NCI-H345 (cell line): ENCODE results near the gene PYCR2.

Experiments used
- DNase-seq: peaks from one replicate; lab custom pipeline; 2025; lab: John Stamatoyannopoulos, UW

PYCR2 gene

GRCh38 chr1:225876900-225877510 lies 47.0 kb downstream of the PYCR2 start:
- DNase-seq: no peak

DNA sequence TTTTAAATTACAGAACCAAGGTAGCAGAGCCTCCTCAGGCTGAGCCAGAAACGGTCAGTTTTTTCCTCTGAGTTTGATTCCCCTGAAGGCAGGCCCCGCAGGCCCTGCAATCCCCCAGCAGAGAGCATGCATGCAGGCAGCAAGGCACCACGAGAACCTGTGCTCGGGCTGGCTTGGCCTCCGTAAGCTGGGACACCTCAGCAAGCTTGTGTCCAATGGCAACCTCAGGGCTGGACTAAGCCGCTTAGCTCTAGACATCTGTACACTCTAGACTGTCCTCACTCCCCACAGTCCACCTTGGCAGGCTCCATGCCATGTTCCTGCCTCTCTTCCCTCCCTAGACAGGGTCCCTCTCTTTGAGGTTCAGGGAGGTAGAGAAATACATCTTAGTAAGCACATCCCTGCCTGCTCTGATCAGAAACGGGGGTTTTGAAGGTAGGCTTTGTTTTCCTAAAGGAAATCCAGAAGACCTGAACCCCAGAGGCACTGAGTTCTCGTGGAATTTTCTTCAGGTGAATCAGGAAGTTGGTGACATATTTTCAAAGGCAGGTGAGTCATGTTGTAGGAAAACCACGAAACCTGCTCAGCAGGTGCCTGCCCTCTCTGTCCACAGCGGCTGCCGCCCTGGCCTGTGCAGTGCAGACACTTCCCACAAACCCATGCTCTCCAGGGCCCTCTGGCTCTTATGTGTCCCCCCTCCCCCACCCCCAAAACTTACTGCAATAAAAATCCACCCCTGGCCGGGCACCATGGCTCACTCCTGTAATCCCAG lies 48.8 kb downstream of the PYCR2 start:
- no peak for DNase-seq

GRCh38 chr1:225874431-225874830 lies 49.6 kb downstream of the PYCR2 start:
- no peak for DNase-seq

DNA sequence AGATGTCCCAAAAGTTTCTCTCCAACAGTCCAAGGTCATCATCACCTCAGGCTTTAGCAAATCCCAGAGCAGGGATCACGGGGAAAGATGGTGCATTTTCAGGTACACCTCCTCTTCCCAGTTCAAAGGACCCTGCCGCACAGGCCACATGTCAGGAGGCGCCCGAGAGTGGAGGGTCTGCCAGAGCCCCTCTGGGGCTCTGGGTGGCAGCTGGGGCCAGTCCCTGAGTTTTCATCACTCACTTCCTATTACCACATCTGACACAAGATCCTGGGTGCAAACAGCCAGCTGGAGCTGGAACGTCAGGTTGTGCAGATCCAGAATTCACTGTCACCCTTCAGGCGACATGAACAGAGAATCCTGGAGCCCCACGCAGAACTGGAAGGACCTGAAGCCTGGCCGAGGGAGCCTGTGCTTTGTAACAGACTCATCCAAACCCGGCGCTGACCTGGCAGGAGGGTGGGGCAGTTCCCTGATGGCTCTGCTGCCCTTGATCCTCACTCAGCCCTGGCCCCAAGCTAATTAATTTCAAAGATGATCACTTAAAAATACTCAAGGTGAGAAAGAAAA lies 50.7 kb downstream of the PYCR2 start:
- DNase-seq: no peak

DNA sequence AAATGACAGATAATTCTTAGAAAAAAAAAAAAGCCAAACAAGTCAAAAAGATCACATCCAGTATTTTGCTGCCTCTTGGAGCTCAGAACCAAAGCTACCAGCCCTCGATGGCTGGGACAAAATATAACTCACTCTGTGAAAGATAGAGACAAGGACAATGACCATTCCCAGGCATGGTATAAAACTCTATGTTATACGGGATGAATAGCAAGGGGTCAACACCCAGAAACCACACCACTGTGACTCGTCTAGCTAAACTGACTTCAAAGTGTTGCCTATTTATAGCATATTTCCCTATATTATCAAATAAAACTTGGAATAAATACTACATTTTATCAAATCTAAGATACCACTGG lies 52.0 kb downstream of the PYCR2 start:
- DNase-seq: no peak

DNA sequence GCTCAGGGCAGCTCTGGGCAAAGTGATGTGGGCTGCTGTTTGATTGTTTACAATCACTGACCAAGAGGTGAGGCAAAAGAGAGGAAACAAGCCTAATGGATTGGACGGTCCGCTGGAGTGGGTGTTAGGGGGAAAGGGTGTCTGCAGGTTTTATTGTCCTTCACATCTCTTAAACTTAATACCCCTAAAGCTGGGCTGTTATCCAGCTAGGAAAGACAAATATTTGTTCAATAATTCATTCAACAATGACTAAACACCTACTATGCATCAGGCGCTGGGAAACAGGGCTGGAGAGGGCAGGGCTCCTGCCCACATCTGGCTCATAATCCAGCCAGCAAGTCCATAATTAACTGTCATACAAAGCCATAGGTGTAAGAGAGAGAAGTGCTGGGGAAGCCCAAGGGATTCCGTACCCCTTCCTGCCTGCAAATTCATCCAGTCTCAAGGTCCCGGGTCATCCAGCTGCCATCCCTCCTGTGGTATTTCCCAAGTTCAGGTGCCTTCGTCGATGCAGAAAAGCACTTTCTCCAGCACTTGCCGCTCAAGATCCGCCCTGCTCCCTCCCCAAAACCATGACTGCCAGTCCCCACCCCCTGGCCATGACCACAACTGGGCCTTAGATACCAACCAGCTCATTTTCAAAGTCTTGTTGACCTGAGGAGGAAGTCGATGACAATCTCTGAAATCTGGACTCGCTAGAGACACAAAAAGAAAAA lies 52.5 kb downstream of the PYCR2 start:
- DNase-seq: peak; percentile 79

GRCh38 chr1:225870911-225871310 lies 53.1 kb downstream of the PYCR2 start:
- DNase-seq: peak; percentile 65
